ENCODE measurements around the gene MKLN1. TPM values are rescaled to one million over a fixed set of nuclear protein-coding genes. Genes with fewer than 3 reads are reported as not detected.
"Not testable (repeated sequence)": the region's sequence is repeated elsewhere in the genome, so short reads cannot be mapped to it uniquely, and the experiment has no call there.

MKLN1 gene
- total and polyA plus RNA-seq, 2 donors (not counting 1 experiment from before 2014, with no cell fraction given), result 8.5 to 68.4 TPM

- no peaks in the 10 kb centered on the region for H4K20me1 ChIP-seq (ENCODE audit: control insufficient read depth, insufficient read depth, low read length, poor library complexity, severe bottlenecking)
- WGBS (ENCODE audit: insufficient coverage), result 34% methylated on average over 8 of the region's 11 CpGs
- Mint-ChIP-seq H3K27ac (no peak overlapping the region), H3K27me3 (peaks cover 3% of the 10 kb centered on the region), H3K9me3 (ENCODE audit: insufficient read depth) (no peaks in the 10 kb centered on the region), H3K4me3 (no peak overlapping the region), H3K4me1 (peaks cover 13% of the 10 kb centered on the region)
- ChIA-PET POLR2A (no interaction called here), CTCF (interaction anchor here (0.6 to 6.2 kb wide), 4 partner anchors 9 to 558 kb away, joined by 3 to 43 read pairs (median 6); no protein-coding TSS in a partner anchor)
- no peak overlapping the region for H3K27ac ChIP-seq (ENCODE audit: low read length in 2 of 2)
- peaks cover 3 to 7% of the 10 kb centered on the region in 2 donors for H3K4me1 ChIP-seq (ENCODE audit: control insufficient read depth in 2 of 2, insufficient read depth in 2 of 2, low read length in 2 of 2)
- H3K27me3 ChIP-seq (replicated peaks in 1 of 4; ENCODE audit: control extremely low read depth in 1 of 4, control insufficient read depth in 3 of 4, insufficient read depth in 4 of 4, low read length in 3 of 4), result no peaks in the 10 kb centered on the region
- no peaks in the 10 kb centered on the region for H3K79me2 ChIP-seq (ENCODE audit: control insufficient read depth, insufficient read depth, low read length)
- intact Hi-C loops (cut with micrococcal nuclease), result no loop called here
- peak overlapping the region; percentile 30 for H2AFZ ChIP-seq (ENCODE audit: insufficient read depth, low read depth, low read length, poor library complexity, severe bottlenecking)
- H3K4me3 ChIP-seq (ENCODE audit: control extremely low read depth in 1 of 5, extremely low read depth in 1 of 5, insufficient read depth in 1 of 5, low read depth in 2 of 5, low read length in 4 of 5), result no peak overlapping the region
- peak overlapping the region; percentile 14 for H3K4me2 ChIP-seq (replicated peaks; ENCODE audit: low read depth, low read length, poor library complexity, severe bottlenecking)
- peak; percentile 97 for TF ChIP-seq CTCF (IDR thresholded peaks at IDR 0.05)
- TF ChIP-seq EZH2 (IDR thresholded peaks at IDR 0.05; ENCODE audit: borderline replicate concordance, insufficient read depth, low read depth, low read length, poor library complexity, severe bottlenecking), result no peak
- DNase-seq (peak; percentile 74), ATAC-seq (ENCODE audit: low read depth) (peak; percentile 89)
- no peaks in the 10 kb centered on the region for H3K9me3 ChIP-seq (ENCODE audit: control extremely low read depth in 1 of 3, control insufficient read depth in 2 of 3, insufficient read depth in 1 of 3, low read length in 2 of 3)
- H3K9ac ChIP-seq (ENCODE audit: low read length), result no peak overlapping the region
- H3K36me3 ChIP-seq (replicated peaks in 1 of 2; ENCODE audit: control extremely low read depth in 1 of 2, control insufficient read depth in 1 of 2, extremely low read depth in 1 of 2, insufficient read depth in 2 of 2, low read length in 1 of 2), result no peaks in the 10 kb centered on the region
Observed at GRCh38 chr7:131513245-131514061, 185.8 kb downstream of the MKLN1 start.

DNA sequence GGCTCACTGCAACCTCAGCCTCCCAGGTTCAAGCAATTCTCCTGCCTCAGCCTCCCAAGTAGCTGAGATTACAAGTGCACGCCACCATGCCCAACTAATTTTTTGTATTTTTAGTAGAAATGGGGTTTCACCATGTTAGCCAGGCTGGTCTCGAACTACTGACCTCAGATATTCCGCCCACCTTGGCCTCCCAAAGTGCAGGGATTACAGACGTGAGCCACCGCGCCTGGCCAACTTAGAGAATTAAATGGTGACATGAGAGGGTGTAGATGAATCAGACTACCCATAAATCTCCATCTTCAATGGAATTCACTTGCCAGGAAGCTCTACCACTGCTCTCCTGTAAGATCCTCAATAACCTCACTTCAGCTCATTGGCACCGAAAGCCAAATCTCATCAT is 187.8 kb downstream of the MKLN1 start:
- 90% methylated on average over 1 of the region's 7 CpGs for WGBS (ENCODE audit: insufficient coverage)
- H3K79me2 ChIP-seq (ENCODE audit: control insufficient read depth, insufficient read depth, low read length); DNase-seq; ATAC-seq (ENCODE audit: low read depth); intact Hi-C loops (cut with micrococcal nuclease); H3K27me3 Mint-ChIP-seq; H3K4me2 ChIP-seq (replicated peaks; ENCODE audit: low read depth, low read length, poor library complexity, severe bottlenecking); H2AFZ ChIP-seq (ENCODE audit: insufficient read depth, low read depth, low read length, poor library complexity, severe bottlenecking); H3K4me3 ChIP-seq (ENCODE audit: control extremely low read depth in 1 of 5, extremely low read depth in 1 of 5, insufficient read depth in 1 of 5, low read depth in 2 of 5, low read length in 4 of 5); H3K4me1 ChIP-seq (ENCODE audit: control insufficient read depth in 2 of 2, insufficient read depth in 2 of 2, low read length in 2 of 2); H3K36me3 ChIP-seq (replicated peaks in 1 of 2; ENCODE audit: control extremely low read depth in 1 of 2, control insufficient read depth in 1 of 2, extremely low read depth in 1 of 2, insufficient read depth in 2 of 2, low read length in 1 of 2); H4K20me1 ChIP-seq (ENCODE audit: control insufficient read depth, insufficient read depth, low read length, poor library complexity, severe bottlenecking); H3K27me3 ChIP-seq (replicated peaks in 1 of 4; ENCODE audit: control extremely low read depth in 1 of 4, control insufficient read depth in 3 of 4, insufficient read depth in 4 of 4, low read length in 3 of 4); H3K9me3 Mint-ChIP-seq (ENCODE audit: insufficient read depth); H3K9me3 ChIP-seq (ENCODE audit: control extremely low read depth in 1 of 3, control insufficient read depth in 2 of 3, insufficient read depth in 1 of 3, low read length in 2 of 3); H3K4me3 Mint-ChIP-seq; H3K27ac ChIP-seq (ENCODE audit: low read length in 2 of 2); H3K27ac Mint-ChIP-seq; H3K9ac ChIP-seq (ENCODE audit: low read length): not testable (repeated sequence)
- ChIA-PET CTCF (interaction anchor here (0.8 to 6.2 kb wide), 6 partner anchors 8 to 533 kb away, joined by 3 to 43 read pairs (median 4); no protein-coding TSS in a partner anchor), POLR2A (interaction anchor here (0.5 kb wide), 1 partner anchor 453 kb away, joined by 3 read pairs; no protein-coding TSS in a partner anchor)
- H3K4me1 Mint-ChIP-seq, result peaks cover 13% of the 10 kb centered on the region

Data from B cell (primary cell).